BLaER1 treated with 17β-estradiol and CSF1 and Interleukin-3, amounts not matched to agents 10 nM and 100 nM (cell line): ENCODE data around the gene PRPF19.

ENCODE experiments used
- H3K27ac ChIP-seq, 11 experiments: shearing (Covaris generic); formaldehyde crosslinking; 2 replicates each; pipeline ENCODE4 v1.8.1; 2022
- H3K27me3 ChIP-seq, 11 experiments: shearing (Covaris generic); formaldehyde crosslinking; 2 replicates each; pipeline ENCODE4 v1.8.1; 2022
- H3K36me3 ChIP-seq, 11 experiments: shearing (Covaris generic); formaldehyde crosslinking; 2 replicates each; pipeline ENCODE4 v1.8.1; 2022
- H3K4me1 ChIP-seq, 10 experiments: shearing (Covaris generic); formaldehyde crosslinking; 2 replicates each; pipeline ENCODE4 v1.8.1; 2022
- H3K4me2 ChIP-seq, 11 experiments: shearing (Covaris generic); formaldehyde crosslinking; 2 replicates each; pipeline ENCODE4 v1.8.1; 2022
- H3K4me3 ChIP-seq, 10 experiments: shearing (Covaris generic); formaldehyde crosslinking; 2 replicates each; pipeline ENCODE4 v1.8.1; 2022
- H3K9ac ChIP-seq, 11 experiments: shearing (Covaris generic); formaldehyde crosslinking; 2 replicates each; pipeline ENCODE4 v1.8.1; 2022
- H3K9me3 ChIP-seq, 11 experiments: shearing (Covaris generic); formaldehyde crosslinking; replicated peaks in 1 of 11; 2 replicates each; pipeline ENCODE4 v1.8.1; 2022
- H4K20me1 ChIP-seq, 11 experiments: shearing (Covaris generic); formaldehyde crosslinking; 2 replicates each; pipeline ENCODE4 v1.8.1; 2022
- Cebpa-rat ChIP-seq, 11 experiments: shearing (Covaris generic); IDR thresholded peaks; 2 replicates each; pipeline ENCODE4 v1.8.1; 2022

The PRPF19 gene

DNA sequence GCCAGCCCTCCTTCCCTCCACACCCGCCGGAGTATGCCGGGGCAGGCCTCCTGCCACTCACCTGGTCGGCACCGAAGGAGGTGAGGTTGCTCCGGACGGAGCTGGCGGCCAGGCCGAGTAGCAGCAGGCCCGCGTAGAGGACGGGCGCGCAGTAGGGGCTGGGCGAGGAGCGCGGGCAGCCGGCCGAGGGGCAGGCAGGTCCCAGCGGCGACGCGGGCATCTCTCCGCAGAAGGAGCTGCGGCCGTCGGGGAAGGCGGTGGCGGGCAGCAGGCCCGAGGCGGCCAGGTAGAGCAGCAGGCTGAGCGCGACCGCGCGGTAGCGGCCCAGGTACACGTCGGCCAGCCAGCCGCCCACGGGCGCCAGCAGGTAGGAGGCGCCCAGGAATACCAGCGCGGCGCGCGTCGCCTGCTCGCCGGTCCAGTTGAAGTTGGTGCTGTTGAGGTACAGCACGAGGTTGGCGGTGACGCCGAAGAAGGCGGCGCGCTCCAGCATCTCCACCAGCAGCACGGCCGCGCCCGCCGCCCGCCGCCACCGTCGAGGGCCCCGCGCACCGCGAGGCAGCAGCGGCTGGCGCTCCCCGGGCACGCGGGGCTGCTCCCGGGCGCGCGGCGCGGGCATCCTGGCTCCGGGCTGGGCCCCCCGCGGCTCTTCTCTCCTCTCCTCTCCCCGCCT lies 44.7 kb upstream of the PRPF19 start:
- H3K4me1 ChIP-seq: peaks cover 46 to 85% (median 61%) of the 10 kb centered on the region in 10 experiments
- H3K9me3 ChIP-seq: no peaks in the 10 kb centered on the region
- peak overlapping the region; percentile 66 to 97 (median 83) for H3K9ac ChIP-seq
- H3K27me3 ChIP-seq: no peaks in the 10 kb centered on the region
- TF ChIP-seq Cebpa-rat (IDR thresholded peaks at IDR 0.05): no peak
- H3K4me2 ChIP-seq: peak overlapping the region; percentile 85 to 100 (median 94)
- peak overlapping the region; percentile 78 to 96 (median 90) for H3K27ac ChIP-seq
- peaks cover 0 to 51% (median 0%) of the 10 kb centered on the region in 11 experiments; a peak in 9 of 22 replicates for H4K20me1 ChIP-seq
- H3K36me3 ChIP-seq: peaks cover 0 to 35% (median 7%) of the 10 kb centered on the region in 11 experiments; a peak in 11 of 22 replicates
- H3K4me3 ChIP-seq: peak overlapping the region; percentile 35 to 99 (median 58); a peak in 19 of 20 replicates

DNA sequence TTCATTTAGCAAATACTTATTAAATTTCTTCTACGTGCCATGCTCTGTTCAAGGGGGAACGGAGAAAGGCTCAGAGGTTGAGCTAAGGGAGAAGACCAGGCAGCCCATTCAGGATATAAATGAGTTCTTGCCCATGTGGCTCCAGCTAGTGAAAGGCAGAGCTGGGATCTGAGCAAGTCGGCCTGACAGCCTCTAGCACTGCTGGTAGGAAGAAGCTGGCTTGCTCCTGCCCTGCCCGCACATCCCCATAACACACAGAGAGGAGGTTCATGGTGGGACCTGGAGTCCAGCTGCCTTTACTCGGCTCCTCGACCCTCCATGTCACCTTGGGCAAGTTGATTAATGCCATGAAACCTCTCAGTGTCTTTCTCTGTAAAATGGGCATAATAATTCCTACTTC lies 43.6 kb upstream of the PRPF19 start:
- Histone ChIP-seq H3K27ac (peak overlapping the region in 3 of 11 experiments; percentile 84 to 95 (median 92); a peak in 4 of 22 replicates), H3K9ac (peak overlapping the region in 4 of 11 experiments; percentile 84 to 97 (median 94); a peak in 8 of 22 replicates), H3K36me3 (peaks cover 0 to 46% (median 14%) of the 10 kb centered on the region in 11 experiments; a peak in 12 of 22 replicates), H4K20me1 (peaks cover 0 to 62% (median 0%) of the 10 kb centered on the region in 11 experiments; a peak in 9 of 22 replicates), H3K9me3 (no peaks in the 10 kb centered on the region), H3K4me3 (peak overlapping the region in 5 of 10 experiments; percentile 60 to 99 (median 81); a peak in 10 of 20 replicates), H3K27me3 (no peaks in the 10 kb centered on the region), H3K4me2 (peak overlapping the region; percentile 85 to 100 (median 94)), H3K4me1 (peaks cover 46 to 85% (median 58%) of the 10 kb centered on the region in 10 experiments)
- no peak for TF ChIP-seq Cebpa-rat (IDR thresholded peaks at IDR 0.05)

DNA sequence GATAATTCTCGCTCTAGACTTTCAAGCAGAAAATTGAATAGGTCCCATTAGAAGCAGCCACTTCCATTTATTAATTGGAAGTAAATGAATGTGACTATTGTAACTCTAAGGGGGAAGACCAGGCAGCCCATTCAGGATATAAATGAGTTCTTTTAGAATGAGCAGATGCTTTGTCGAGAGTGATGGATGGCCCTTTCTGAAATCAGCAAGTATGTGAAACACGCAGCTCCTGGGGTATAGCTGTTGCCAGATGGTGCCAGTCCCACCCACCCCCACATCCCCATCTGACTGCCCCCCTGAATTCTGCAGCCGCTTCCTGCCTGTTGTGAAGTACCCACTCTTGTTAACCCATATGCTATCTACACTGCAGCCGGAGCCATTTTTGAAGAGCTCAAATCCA lies 41.9 kb upstream of the PRPF19 start:
- H3K9ac ChIP-seq: peak overlapping the region in 2 of 11 experiments; percentile 72 to 97; a peak in 4 of 22 replicates
- H3K27ac ChIP-seq: no peak overlapping the region
- H3K4me2 ChIP-seq: peak overlapping the region in 4 of 11 experiments; percentile 51 to 100 (median 98); a peak in 6 of 22 replicates
- no peaks in the 10 kb centered on the region for H3K27me3 ChIP-seq
- H3K9me3 ChIP-seq: no peaks in the 10 kb centered on the region
- peaks cover 0 to 63% (median 14%) of the 10 kb centered on the region in 11 experiments; a peak in 14 of 22 replicates for H3K36me3 ChIP-seq
- H3K4me3 ChIP-seq: peak overlapping the region in 3 of 10 experiments; percentile 81 to 99 (median 97); a peak in 5 of 20 replicates
- peaks cover 38 to 74% (median 44%) of the 10 kb centered on the region in 10 experiments for H3K4me1 ChIP-seq
- H4K20me1 ChIP-seq: peaks cover 0 to 80% (median 0%) of the 10 kb centered on the region in 11 experiments; a peak in 9 of 22 replicates
- TF ChIP-seq Cebpa-rat (IDR thresholded peaks at IDR 0.05): no peak

DNA sequence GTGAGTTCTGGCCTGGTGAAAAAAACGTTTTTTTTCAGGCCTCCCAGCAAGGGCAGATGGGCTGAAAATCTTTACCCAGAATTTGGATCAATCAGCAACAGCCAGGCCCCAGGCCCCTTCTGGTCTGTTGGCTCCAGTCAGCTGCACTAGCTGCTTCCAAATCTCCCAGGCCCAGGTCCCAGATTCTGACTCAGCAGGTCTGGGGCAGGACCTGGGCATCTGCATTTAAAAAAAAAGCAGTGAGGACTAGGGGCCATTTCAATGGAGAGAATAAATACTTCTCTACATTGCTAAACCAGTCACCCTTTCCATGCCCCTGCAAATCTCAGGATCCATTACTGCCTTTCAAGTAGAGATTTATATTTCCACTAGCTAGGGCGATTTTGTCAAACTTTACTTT lies 41.3 kb upstream of the PRPF19 start:
- TF ChIP-seq Cebpa-rat (IDR thresholded peaks at IDR 0.05): no peak
- Histone ChIP-seq H3K27me3 (no peaks in the 10 kb centered on the region), H3K27ac (no peak overlapping the region), H3K4me1 (peaks cover 32 to 72% (median 38%) of the 10 kb centered on the region in 10 experiments), H3K4me2 (peak overlapping the region in 3 of 11 experiments; percentile 95 to 100 (median 100); a peak in 6 of 22 replicates), H3K9me3 (no peaks in the 10 kb centered on the region), H4K20me1 (peaks cover 0 to 85% (median 0%) of the 10 kb centered on the region in 11 experiments; a peak in 9 of 22 replicates), H3K4me3 (peak overlapping the region in 2 of 10 experiments; percentile 97 to 99; a peak in 3 of 20 replicates), H3K36me3 (peaks cover 0 to 69% (median 14%) of the 10 kb centered on the region in 11 experiments; a peak in 14 of 22 replicates), H3K9ac (peak overlapping the region in 2 of 11 experiments; percentile 17 to 56; a peak in 3 of 22 replicates)

GRCh38 chr11:60946601-60947264 lies 40.3 kb upstream of the PRPF19 start:
- Histone ChIP-seq H4K20me1 (peaks cover 0 to 95% (median 0%) of the 10 kb centered on the region in 11 experiments; a peak in 10 of 22 replicates), H3K4me2 (peak overlapping the region in 3 of 11 experiments; percentile 26 to 95 (median 68); a peak in 6 of 22 replicates), H3K27ac (no peak overlapping the region), H3K27me3 (no peaks in the 10 kb centered on the region), H3K36me3 (peaks cover under 1 to 78% (median 23%) of the 10 kb centered on the region in 11 experiments; a peak in 18 of 22 replicates), H3K4me3 (no peak overlapping the region), H3K9me3 (no peaks in the 10 kb centered on the region), H3K9ac (peak overlapping the region in 1 of 11 experiments; percentile 17; a peak in 1 of 22 replicates), H3K4me1 (peaks cover 24 to 78% (median 35%) of the 10 kb centered on the region in 10 experiments)
- no peak for TF ChIP-seq Cebpa-rat (IDR thresholded peaks at IDR 0.05)

DNA sequence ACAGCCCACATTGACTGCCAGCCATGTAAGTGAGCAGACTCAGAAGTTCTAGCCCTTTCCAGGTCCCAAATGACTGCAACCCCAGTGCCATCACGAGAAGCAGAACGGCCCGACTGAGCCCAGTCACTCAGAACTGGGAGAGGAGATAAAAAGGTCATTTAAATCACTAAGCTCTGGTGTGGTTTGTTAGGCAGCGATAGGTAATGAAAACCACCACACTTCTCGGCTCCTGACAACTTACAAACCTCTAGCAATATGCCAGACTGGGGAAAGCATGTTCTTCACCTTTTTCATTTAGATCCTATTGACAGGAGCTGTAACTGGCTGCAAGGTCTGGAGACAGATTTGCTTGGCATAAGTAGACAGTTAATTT lies 38.9 kb upstream of the PRPF19 start:
- H3K27ac ChIP-seq: no peak overlapping the region
- peaks cover 9 to 80% (median 23%) of the 10 kb centered on the region in 10 experiments for H3K4me1 ChIP-seq
- peaks cover 0 to 100% (median 0%) of the 10 kb centered on the region in 11 experiments; a peak in 10 of 22 replicates for H4K20me1 ChIP-seq
- H3K9ac ChIP-seq: no peak overlapping the region
- no peak for TF ChIP-seq Cebpa-rat (IDR thresholded peaks at IDR 0.05)
- H3K9me3 ChIP-seq: no peaks in the 10 kb centered on the region
- no peaks in the 10 kb centered on the region for H3K27me3 ChIP-seq
- H3K4me3 ChIP-seq: no peak overlapping the region
- H3K4me2 ChIP-seq: peak overlapping the region in 2 of 11 experiments; percentile 68 to 95; a peak in 4 of 22 replicates
- peaks cover 8 to 93% (median 33%) of the 10 kb centered on the region in 11 experiments; a peak in 21 of 22 replicates for H3K36me3 ChIP-seq

GRCh38 chr11:60944490-60945294 lies 38.3 kb upstream of the PRPF19 start:
- peaks cover 0 to 100% (median 0%) of the 10 kb centered on the region in 11 experiments; a peak in 10 of 22 replicates for H4K20me1 ChIP-seq
- no peaks in the 10 kb centered on the region for H3K9me3 ChIP-seq
- no peak overlapping the region for H3K4me3 ChIP-seq
- no peak overlapping the region for H3K27ac ChIP-seq
- peaks cover 8 to 94% (median 35%) of the 10 kb centered on the region in 11 experiments; a peak in 21 of 22 replicates for H3K36me3 ChIP-seq
- peak overlapping the region in 2 of 11 experiments; percentile 68 to 95; a peak in 4 of 22 replicates for H3K4me2 ChIP-seq
- no peak overlapping the region for H3K9ac ChIP-seq
- TF ChIP-seq Cebpa-rat (IDR thresholded peaks at IDR 0.05): no peak
- no peaks in the 10 kb centered on the region for H3K27me3 ChIP-seq
- H3K4me1 ChIP-seq: peaks cover 3 to 77% (median 17%) of the 10 kb centered on the region in 10 experiments
